ENCODE data around the gene SLC4A3.

DNA sequence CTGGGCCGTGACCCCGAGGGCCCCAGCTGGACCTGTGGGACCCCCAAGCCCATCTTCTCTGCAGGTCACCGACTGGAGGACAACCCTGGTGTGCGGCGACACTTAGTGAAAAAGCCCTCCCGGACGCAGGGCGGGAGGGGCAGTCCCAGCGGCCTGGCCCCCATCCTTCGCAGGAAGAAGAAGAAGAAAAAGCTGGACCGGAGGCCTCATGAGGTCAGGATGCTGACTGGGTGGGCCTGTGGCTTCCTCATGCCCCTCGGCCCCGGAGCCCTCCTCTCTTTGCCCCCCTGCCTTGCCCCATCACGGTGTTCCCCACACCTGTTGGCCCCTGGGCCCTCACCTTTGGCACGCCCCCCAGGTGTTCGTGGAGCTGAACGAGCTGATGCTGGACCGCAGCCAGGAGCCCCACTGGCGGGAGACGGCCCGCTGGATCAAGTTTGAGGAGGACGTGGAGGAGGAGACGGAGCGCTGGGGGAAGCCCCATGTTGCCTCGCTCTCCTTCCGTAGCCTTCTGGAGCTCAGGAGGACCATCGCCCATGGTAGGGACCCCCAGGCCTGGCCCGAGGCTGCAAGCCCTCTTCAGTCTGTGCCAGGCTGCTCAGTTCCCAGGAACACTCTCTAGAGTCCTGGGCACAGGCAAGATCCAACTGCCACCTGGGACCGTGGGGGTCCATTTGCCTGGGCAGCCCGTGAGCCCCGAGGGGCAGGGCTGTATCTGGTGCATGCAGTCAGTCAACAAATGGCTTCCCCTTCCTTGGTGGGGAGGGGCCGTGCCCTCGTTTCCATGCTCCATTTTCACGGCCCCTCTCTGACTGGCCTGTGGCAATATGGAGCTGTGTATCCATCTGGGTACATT lies 4.7 kb downstream of the SLC4A3 start:
- no peak for TF ChIP-seq GATA3 (IDR thresholded peaks at IDR 0.05; ENCODE audit: low read depth, low read length)
- TF ChIP-seq GATA2 (IDR thresholded peaks at IDR 0.05; ENCODE audit: low read depth, low read length) = no peak
